Body of pancreas (tissue), 4 donors: ENCODE measurements around the gene NHERF1. TPM values are rescaled to one million over a fixed set of nuclear protein-coding genes. Genes with fewer than 3 reads are reported as not detected.
A peak's percentile ranks its signal among the peaks of the same experiment; 100 is the strongest.

Experiments
- ATAC-seq: fragments of 150-250 bp; one replicate; pipeline ENCODE4 v1.9.1; 2016
- DNase-seq, 4 donors: peaks; one replicate each; pipeline ENCODE4 v3.0.0-alpha.2; 2019
- H3K27ac ChIP-seq, 4 donors: fragments of 200-600 bp; sonication (generic); 1 replicate in 3 of 4; 2 replicates in 1 of 4; pipeline versions ENCODE4 v1.5.1 to v1.6.1; 2016 to 2019; ENCODE audit warnings: mild to moderate bottlenecking in 1 of 4, mixed read lengths in 1 of 4, moderate library complexity in 1 of 4
- H3K27me3 ChIP-seq, 2 donors: fragments of 200-600 bp; sonication (generic); one replicate each; pipeline ENCODE4 v1.6.0; 2016; ENCODE audit warnings: mild to moderate bottlenecking in 1 of 2
- H3K36me3 ChIP-seq, 2 donors: fragments of 200-600 bp; sonication (generic); replicated peaks in 1 of 2; 2 replicates each; pipeline ENCODE4 v1.5.1; 2016; ENCODE audit warnings: low read depth in 2 of 2; ENCODE audit not compliant: insufficient read depth in 1 of 2
- H3K4me1 ChIP-seq: fragments of 200-600 bp; sonication (generic); one replicate; pipeline ENCODE4 v1.6.0; 2016
- H3K4me3 ChIP-seq, 2 donors: fragments of 200-600 bp; sonication (generic); 1 replicate in 1 of 2; 2 replicates in 1 of 2; pipeline ENCODE4 v1.5.1; 2016 to 2019
- H3K9me3 ChIP-seq, 3 donors: fragments of 200-600 bp; sonication (generic); 1 replicate in 2 of 3; 2 replicates in 1 of 3; pipeline ENCODE4 v1.5.1; 2016
- POLR2A ChIP-seq, 3 donors: fragments of 450-650 bp; IDR thresholded peaks; one replicate each; pipeline ENCODE4 v1.6.1; 2016; ENCODE audit warnings: antibody characterized with exemption in 3 of 3, mild to moderate bottlenecking in 2 of 3
- WGBS, 2 donors: methylation state at CpG; one replicate each; pipeline ENCODE4 v1.1.5; 2017; 5-methylcytosine and 5-hydroxymethylcytosine counted together
- intact Hi-C: fragments of 100-400 bp; cut with DNase I; formaldehyde crosslinking; loops from one replicate; pipeline ENCODE4 v1.15.1; 2023
- total RNA-seq, 2 donors: library from RNA; depleted of rRNA; stranded (reverse); fragments of >200 nt; gene quantifications; one replicate each; pipeline ENCODE4 v1.1.0, GENCODE V29; 2016
- TF ChIP-seq, protein P1 (sequence below), 7 experiments: fragments of 450-650 bp in 4 of 7; fragments of 200-600 bp in 3 of 7; sonication (generic) in 3 of 7; IDR thresholded peaks; one replicate each; pipeline ENCODE4 v1.5.1; 2016 to 2019; ENCODE audit warnings: antibody characterized with exemption in 7 of 7

NHERF1 gene
- total RNA-seq, 2 donors from 2014 or later, result 56.6 to 64.9 TPM

DNA sequence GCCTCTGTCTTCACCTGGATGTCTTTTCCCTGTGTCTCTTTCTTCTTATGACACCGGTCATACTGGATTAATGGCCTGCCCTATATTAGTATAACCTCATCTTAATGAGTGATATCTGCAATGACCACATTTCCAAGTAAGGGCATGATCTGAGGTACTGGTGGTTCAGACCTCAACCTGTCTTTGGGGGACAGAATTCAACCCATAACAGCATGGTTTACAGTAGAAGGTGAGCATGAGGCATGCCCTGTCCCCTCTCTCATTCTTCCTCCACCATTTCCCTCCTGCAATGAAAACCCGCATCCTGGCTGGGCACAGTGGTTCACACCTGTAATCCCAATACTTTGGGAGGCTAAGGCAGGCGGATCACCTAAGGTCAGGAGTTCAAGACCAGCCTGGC lies 14.2 kb upstream of the NHERF1 start:
- Histone ChIP-seq H3K27ac (no peak overlapping the region), H3K4me1 (peaks cover 25% of the 10 kb centered on the region), H3K4me3 (no peak overlapping the region), H3K36me3 (no peaks in the 10 kb centered on the region), H3K27me3 (peaks cover 0 to 7% of the 10 kb centered on the region in 2 donors), H3K9me3 (no peaks in the 10 kb centered on the region)
- 89 to 99% methylated on average over 3 of the region's 3 CpGs for WGBS, 2 donors
- no peak for ATAC-seq
- no peak for DNase-seq
- no peak for TF ChIP-seq POLR2A (IDR thresholded peaks at IDR 0.05)
- TF ChIP-seq, protein P1, sequence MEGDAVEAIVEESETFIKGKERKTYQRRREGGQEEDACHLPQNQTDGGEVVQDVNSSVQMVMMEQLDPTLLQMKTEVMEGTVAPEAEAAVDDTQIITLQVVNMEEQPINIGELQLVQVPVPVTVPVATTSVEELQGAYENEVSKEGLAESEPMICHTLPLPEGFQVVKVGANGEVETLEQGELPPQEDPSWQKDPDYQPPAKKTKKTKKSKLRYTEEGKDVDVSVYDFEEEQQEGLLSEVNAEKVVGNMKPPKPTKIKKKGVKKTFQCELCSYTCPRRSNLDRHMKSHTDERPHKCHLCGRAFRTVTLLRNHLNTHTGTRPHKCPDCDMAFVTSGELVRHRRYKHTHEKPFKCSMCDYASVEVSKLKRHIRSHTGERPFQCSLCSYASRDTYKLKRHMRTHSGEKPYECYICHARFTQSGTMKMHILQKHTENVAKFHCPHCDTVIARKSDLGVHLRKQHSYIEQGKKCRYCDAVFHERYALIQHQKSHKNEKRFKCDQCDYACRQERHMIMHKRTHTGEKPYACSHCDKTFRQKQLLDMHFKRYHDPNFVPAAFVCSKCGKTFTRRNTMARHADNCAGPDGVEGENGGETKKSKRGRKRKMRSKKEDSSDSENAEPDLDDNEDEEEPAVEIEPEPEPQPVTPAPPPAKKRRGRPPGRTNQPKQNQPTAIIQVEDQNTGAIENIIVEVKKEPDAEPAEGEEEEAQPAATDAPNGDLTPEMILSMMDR (IDR thresholded peaks at IDR 0.05), result no peak
- intact Hi-C loops, result loop anchor here (5.0 kb wide), 1 partner anchor 48 kb away; no protein-coding TSS in a partner anchor

DNA sequence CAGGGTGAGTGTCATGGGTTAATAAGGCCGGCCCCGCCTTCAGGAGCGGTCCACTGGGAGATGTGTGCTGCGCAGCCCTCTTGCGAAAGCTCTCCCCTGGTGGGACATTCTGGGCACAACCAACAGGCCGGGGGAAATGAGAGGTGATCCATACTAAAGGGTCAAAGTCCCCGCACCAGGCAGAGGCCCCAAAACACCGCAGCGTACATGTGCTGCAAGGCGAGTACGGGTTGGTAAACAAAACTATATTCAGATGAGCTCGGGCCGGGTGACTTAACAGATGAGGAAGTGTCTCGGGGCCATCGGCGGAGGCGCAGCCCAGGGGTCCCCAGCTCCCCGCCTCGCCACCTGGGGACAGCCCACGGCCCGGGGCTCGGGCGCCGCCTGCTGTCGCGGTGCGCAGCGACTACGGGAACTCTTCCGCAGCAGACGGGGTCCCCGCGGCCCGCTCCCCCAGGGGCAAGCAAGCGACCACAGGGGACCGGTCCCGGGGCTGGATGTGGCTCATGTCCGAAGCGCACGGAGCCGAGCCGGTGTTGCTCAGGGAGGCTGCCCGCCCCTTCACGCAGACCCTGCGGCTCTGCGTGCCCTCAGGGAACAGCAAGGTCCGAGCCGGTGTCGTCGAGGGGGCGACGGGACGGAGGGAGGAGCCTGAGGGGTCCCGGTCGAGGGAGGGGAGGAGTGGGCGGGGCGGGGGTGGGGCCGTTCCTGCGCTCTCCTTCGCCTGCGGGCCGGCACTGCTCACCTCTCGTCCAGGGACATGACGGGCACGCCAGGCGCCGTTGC lies 11.7 kb upstream of the NHERF1 start, which contains the start of gene RAB37:
TSS of gene RAB37 (plus strand) at position 744 of the 786 bp plus-strand sequence. CDS start at position 761, 17 bp downstream.
- DNase-seq (peak; percentile 57 to 77 (median 73)), ATAC-seq (peak; percentile 83)
- H3K36me3 ChIP-seq, result no peaks in the 10 kb centered on the region
- peak in 2 of 3 donors; percentile 28 to 32 for TF ChIP-seq POLR2A (IDR thresholded peaks at IDR 0.05)
- TF ChIP-seq, protein P1 (IDR thresholded peaks at IDR 0.05), result peak in 4 of 7 experiments; percentile 3 to 47 (median 34)
- WGBS, 2 donors, result 6 to 9% methylated on average over 6 to 38 of the region's 67 CpGs
- intact Hi-C loops, result no loop called here
- peaks cover 19% of the 10 kb centered on the region for H3K4me1 ChIP-seq
- no peak within 1 kb of the TSS for H3K4me3 ChIP-seq
- H3K9me3 ChIP-seq, result no peaks in the 10 kb centered on the region
- peak within 1 kb of the TSS; percentile 0 to 78 (median 48) for H3K27ac ChIP-seq
- H3K27me3 ChIP-seq, result peaks cover 0 to 7% of the 10 kb centered on the region in 2 donors

DNA sequence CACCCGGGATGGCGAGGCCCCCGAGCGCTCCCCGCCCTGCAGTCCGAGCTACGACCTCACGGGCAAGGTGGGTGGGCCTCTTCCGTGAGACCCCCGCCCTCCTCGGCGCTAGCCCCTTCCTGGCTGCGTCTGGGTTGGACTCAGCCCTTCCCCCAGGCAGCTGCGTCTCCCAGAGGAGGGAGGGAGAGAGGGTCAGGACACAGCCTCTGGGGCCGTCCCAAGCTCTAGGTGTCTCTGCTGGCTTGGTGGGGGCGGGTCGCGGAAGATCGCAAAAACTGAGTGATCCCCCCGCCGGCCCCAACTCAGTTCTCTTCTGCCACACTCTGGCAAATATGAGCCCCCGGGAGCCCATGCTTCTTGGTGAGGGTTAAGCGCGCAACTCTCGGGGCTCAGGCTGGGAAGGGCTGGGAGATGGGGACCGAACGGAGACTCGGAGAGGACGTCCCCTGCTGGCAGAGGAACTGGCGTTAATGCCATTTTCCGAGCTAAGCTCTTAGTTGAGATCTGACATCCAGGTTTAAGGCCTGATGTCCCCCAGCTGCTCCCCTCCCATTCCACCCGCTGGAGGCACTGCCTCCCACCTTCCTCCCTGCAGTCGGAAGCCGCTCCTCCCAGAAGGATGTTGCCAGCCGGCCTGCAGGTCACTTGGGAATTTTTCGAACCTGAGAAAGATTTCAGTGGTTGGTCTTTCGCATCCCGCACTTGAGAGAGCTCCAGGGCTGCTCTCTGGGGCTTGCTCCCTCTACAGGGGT lies 11.0 kb upstream of the NHERF1 start:
- ATAC-seq, result no peak
- intact Hi-C loops, result no loop called here
- peak overlapping the region in 1 of 4 donors; percentile 78 for H3K27ac ChIP-seq
- no peak for TF ChIP-seq POLR2A (IDR thresholded peaks at IDR 0.05)
- TF ChIP-seq, protein P1 (IDR thresholded peaks at IDR 0.05), result peak in 4 of 7 experiments; percentile 5 to 33 (median 16)
- no peaks in the 10 kb centered on the region for H3K36me3 ChIP-seq
- no peaks in the 10 kb centered on the region for H3K9me3 ChIP-seq
- no peak overlapping the region for H3K4me3 ChIP-seq
- H3K4me1 ChIP-seq, result peaks cover 19% of the 10 kb centered on the region
- DNase-seq, result peak in 1 of 4 donors; percentile 20
- peaks cover 0 to 7% of the 10 kb centered on the region in 2 donors for H3K27me3 ChIP-seq
- whole genome bisulfite sequencing, 2 donors, result 5 to 9% methylated on average over 11 to 33 of the region's 38 CpGs

DNA sequence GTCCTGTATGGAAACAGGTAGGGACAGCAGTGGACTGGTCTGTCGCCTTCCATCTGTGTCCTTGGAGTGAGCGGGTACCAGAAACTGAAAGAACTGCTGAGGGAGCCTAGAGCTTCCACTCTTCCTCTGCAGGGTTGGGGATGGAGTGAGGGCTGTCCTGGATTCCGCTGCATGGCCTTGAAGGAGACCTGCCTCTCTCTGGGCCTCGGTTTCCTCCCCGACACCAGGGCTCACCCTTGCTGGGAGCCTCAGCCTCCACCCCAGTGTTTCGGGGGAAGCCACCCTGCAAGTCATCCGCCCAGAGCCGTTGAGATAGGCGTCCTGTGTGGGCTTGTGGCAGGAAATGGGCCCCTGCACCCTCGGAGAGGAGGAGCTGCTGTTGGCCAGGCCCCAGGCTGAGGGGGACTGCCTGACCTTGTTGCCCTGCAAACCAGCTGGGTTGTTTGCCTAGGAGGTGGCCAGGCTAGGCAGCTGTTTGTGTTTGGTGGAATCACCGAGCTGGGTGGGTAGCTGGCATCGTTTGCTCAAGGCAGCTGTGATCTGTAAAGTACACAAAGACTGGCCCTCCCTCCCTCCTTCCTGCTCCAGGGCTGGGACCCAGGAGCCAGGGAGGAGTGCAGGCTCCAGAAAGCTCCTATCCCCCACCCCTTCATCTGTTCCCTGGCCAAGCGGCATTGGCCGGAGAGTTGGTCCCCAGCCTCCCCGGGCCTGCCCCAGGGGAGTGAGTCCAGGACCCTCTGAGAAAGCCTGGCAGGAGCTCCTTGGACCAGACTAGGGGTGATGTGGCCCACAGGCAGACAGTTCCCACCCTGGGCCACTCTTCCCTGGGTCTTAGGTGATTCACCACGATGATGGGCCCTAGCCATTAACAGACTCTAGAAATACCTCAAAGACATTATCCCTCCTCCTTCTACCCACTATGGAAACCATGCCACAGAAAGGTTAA lies 10.1 kb upstream of the NHERF1 start:
- H3K27ac ChIP-seq, result no peak overlapping the region
- intact Hi-C loops, result no loop called here
- H3K4me3 ChIP-seq, result no peak overlapping the region
- H3K36me3 ChIP-seq, result no peaks in the 10 kb centered on the region
- H3K27me3 ChIP-seq, result peaks cover 0 to 7% of the 10 kb centered on the region in 2 donors
- DNase-seq, result peak in 2 of 4 donors; percentile 21 to 32
- ATAC-seq, result no peak
- WGBS, 2 donors, result 10 to 45% methylated on average over 2 to 16 of the region's 16 CpGs
- no peaks in the 10 kb centered on the region for H3K9me3 ChIP-seq
- TF ChIP-seq, protein P1 (IDR thresholded peaks at IDR 0.05), result no peak
- TF ChIP-seq POLR2A (IDR thresholded peaks at IDR 0.05), result no peak
- H3K4me1 ChIP-seq, result peaks cover 19% of the 10 kb centered on the region
